ENCODE measurements around the gene MAN1A1.

The MAN1A1 gene

GRCh38 chr6:119140196-119141140, 209.1 kb downstream of the MAN1A1 start:
- DNase-seq (ENCODE audit: low spot score) = no peak

GRCh38 chr6:119138906-119139541, 210.5 kb downstream of the MAN1A1 start:
- peak; percentile 13 for DNase-seq (ENCODE audit: low spot score)

- no peak for DNase-seq (ENCODE audit: low spot score)
Observed at GRCh38 chr6:119137194-119138072, 212.1 kb downstream of the MAN1A1 start.

- no peak for DNase-seq (ENCODE audit: low spot score)
Observed at GRCh38 chr6:119134752-119135151, 214.8 kb downstream of the MAN1A1 start.

DNA sequence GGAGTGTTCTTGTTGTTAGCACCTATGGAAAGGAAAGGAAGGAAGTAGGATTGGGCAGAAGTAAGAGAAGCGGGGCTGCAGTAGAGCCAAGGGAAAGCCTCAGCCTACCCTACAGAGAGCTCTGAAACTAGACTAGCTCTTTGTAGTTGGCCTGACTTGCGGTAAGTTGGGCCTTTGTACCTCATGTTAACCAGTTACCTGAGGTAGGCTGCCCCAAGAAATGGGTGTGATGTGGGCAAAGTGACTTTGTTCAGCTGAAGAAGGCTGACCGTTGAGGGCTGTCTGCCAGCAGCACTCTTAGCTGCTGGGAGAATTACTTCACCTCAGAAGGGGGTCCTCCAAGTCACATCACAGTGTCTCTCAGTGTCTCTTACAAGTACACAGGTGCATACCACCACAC, 216.2 kb downstream of the MAN1A1 start:
- no peak for DNase-seq (ENCODE audit: low spot score)

DNA sequence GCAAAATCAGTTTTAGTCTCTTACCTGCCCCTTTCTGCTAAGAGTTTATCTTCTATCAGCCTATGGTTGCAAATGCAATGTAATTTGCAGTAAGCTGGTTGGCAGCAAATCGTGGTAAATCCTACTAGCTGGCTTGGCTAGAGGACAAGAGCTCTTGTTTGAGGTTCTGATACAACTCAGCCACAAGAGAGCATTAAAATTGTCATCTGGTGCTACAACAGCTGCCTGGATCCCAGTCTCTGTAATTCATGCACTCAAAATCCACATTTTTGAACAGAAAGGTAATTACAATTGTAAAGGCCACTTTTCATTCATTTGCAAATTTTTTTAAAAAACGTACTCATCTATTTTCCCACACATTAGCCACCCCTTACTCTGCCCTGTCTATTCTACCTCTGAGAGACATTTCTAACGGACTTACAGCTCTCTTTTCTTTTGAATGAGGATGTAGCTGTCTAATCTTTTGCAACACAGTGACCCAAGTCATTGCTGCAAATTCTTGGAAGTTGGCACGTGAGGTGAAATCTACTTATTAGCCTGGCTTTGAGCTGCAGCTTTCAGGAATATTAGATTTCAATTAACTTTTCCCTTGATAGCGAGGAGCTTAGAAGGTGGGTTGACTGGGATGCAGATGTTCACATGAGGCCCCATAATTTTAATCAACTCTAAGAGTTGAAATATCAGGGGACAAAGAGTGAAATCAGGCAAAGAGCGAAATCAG, 217.1 kb downstream of the MAN1A1 start:
- no peak for DNase-seq (ENCODE audit: low spot score)

- no peak for DNase-seq (ENCODE audit: low spot score)
Observed at GRCh38 chr6:119129968-119130484, 219.5 kb downstream of the MAN1A1 start.

- DNase-seq (ENCODE audit: low spot score) = peak; percentile 75
Observed at GRCh38 chr6:119129148-119129967, 220.2 kb downstream of the MAN1A1 start.

- no peak for DNase-seq (ENCODE audit: low spot score)
Observed at GRCh38 chr6:119128252-119128912, 221.2 kb downstream of the MAN1A1 start.

GRCh38 chr6:119127627-119128026, 221.9 kb downstream of the MAN1A1 start:
- DNase-seq (ENCODE audit: low spot score) = no peak
